AG08395 (cell line): ENCODE results near the gene SLC39A7.
"Not testable (repeated sequence)": the region's sequence is repeated elsewhere in the genome, so short reads cannot be mapped to it uniquely, and the experiment has no call there.

Source experiments
- DNase-seq: peaks from one replicate; pipeline ENCODE4 v3.0.0; 2012; ENCODE audit warnings: mixed read lengths, low spot score

Gene SLC39A7

GRCh38 chr6:33205191-33206026 is 4.7 kb downstream of the SLC39A7 start:
- DNase-seq: no peak

GRCh38 chr6:33206027-33206863 is 5.6 kb downstream of the SLC39A7 start:
- DNase-seq: peak; percentile 31

- DNase-seq: peak; percentile 78
Measured at GRCh38 chr6:33206864-33207551, 6.3 kb downstream of the SLC39A7 start.

GRCh38 chr6:33207552-33208090 is 7.0 kb downstream of the SLC39A7 start:
- DNase-seq: peak; percentile 61

GRCh38 chr6:33208091-33208967 is 7.7 kb downstream of the SLC39A7 start, which contains the start of gene RING1:
TSS of gene RING1 (plus strand) at chr6:33208500. CDS start at chr6:33208823, 323 bp downstream.
- DNase-seq: peak; percentile 95

GRCh38 chr6:33209856-33210255 is 9.2 kb downstream of the SLC39A7 start:
- no peak for DNase-seq

- DNase-seq: no peak
Measured at GRCh38 chr6:33211136-33211535, 10.5 kb downstream of the SLC39A7 start.

- no peak for DNase-seq
Measured at GRCh38 chr6:33211666-33212422, 11.2 kb downstream of the SLC39A7 start.

- no peak for DNase-seq
Measured at GRCh38 chr6:33212857-33213165, 12.1 kb downstream of the SLC39A7 start.

GRCh38 chr6:33213166-33213988 is 12.7 kb downstream of the SLC39A7 start:
- DNase-seq: peak; percentile 51

GRCh38 chr6:33213989-33214335 is 13.3 kb downstream of the SLC39A7 start:
- DNase-seq: no peak

GRCh38 chr6:33215271-33216116 is 14.8 kb downstream of the SLC39A7 start:
- no peak for DNase-seq

GRCh38 chr6:33216117-33216649 is 15.5 kb downstream of the SLC39A7 start:
- no peak for DNase-seq

GRCh38 chr6:33217246-33217645 is 16.6 kb downstream of the SLC39A7 start:
- DNase-seq: no peak

- peak; percentile 32 for DNase-seq
Measured at GRCh38 chr6:33217681-33218080, 17.0 kb downstream of the SLC39A7 start.

- not testable (repeated sequence) for DNase-seq
Measured at GRCh38 chr6:33226503-33227120, 25.9 kb downstream of the SLC39A7 start.

- DNase-seq: no peak
Measured at GRCh38 chr6:33235221-33235634, 34.6 kb downstream of the SLC39A7 start.

GRCh38 chr6:33236328-33236727 is 35.7 kb downstream of the SLC39A7 start:
- DNase-seq: no peak
